HL-60/S4 treated with phorbol 12-myristate 13-acetate at 8.2 ng/mL for 4 days and 3 days (cell line): ENCODE measurements around the gene ZNF226.
"Not testable (repeated sequence)": the region's sequence is repeated elsewhere in the genome, so short reads cannot be mapped to it uniquely, and the experiment has no call there.

ENCODE experiments used
- in situ Hi-C: fragments of 300-500 bp; cut with MboI; formaldehyde crosslinking; loops from 2 replicates; pipeline ENCODE4 v1.15.0; 2022; ENCODE audit warnings: low sequenced_read_pairs

ZNF226 gene

GRCh38 chr19:44164673-44165512 is at the start of gene ZNF226:
Gene ZNF226, plus strand, starts transcription at chr19:44165100. Its CDS starts 4,981 bp downstream, at chr19:44170081.
- in situ Hi-C loops = no loop called here

- in situ Hi-C loops = not testable (repeated sequence)
Measured at GRCh38 chr19:44121162-44121561, 43.7 kb upstream of the ZNF226 start.

- in situ Hi-C loops = no loop called here
Measured at GRCh38 chr19:44131955-44132354, 32.9 kb upstream of the ZNF226 start.

GRCh38 chr19:44141191-44142058 is 23.5 kb upstream of the ZNF226 start, which contains the start of gene ZNF234:
Gene ZNF234, plus strand, starts transcription at chr19:44141554. Its CDS starts 3,079 bp downstream, at chr19:44144633.
- in situ Hi-C loops = no loop called here

DNA sequence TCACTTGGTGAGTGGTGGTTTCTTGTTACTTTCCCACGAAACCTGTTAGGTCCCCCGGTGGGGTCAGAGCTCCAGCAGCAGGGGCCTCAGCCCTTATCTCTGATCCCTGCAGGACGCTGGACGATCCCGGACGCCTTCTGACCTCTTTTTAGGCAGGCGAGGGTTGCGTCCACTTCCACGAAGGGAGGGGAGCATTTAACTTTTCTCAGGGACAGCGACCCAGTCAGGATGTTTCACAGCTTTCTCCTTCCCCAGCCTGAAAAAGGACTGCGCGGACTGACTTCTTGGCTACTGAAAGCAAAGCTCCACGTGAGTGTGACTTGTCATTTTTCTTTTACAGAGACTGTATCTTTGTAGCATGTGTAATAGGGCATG is 22.9 kb upstream of the ZNF226 start:
- in situ Hi-C loops = no loop called here

GRCh38 chr19:44149776-44150175 is 15.1 kb upstream of the ZNF226 start:
- in situ Hi-C loops = no loop called here

GRCh38 chr19:44151491-44151890 is 13.4 kb upstream of the ZNF226 start:
- in situ Hi-C loops = no loop called here

DNA sequence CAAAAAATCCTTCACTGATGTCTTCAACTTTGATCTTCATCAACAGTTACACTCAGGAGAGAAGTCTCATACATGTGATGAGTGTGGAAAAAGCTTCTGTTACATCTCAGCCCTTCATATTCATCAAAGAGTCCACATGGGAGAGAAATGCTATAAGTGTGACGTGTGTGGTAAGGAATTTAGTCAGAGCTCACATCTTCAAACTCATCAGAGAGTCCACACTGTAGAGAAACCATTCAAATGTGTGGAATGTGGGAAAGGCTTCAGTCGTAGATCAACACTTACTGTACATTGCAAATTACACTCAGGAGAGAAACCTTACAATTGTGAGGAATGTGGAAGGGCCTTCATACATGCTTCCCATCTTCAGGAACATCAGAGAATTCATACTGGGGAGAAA is 8.4 kb upstream of the ZNF226 start:
- in situ Hi-C loops = no loop called here

- in situ Hi-C loops = no loop called here
Measured at GRCh38 chr19:44163789-44164188, 1.1 kb upstream of the ZNF226 start.

DNA sequence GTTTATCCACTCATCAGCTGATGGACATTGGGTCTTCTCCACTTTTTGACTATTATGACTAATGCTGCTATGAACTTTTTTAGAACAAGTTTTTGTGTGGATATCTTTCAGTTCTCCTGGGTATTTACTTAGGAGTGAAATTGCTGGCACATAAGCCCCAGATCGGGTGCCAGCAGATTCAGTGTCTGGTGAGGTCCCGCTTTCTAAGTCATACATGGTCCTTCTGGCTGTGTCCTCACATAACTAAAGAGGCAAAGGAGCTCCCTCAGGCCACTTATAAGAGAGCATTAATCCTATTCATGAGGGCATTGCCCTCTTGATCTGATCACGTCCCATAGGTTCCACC is 600 bp upstream of the ZNF226 start:
- in situ Hi-C loops = no loop called here

DNA sequence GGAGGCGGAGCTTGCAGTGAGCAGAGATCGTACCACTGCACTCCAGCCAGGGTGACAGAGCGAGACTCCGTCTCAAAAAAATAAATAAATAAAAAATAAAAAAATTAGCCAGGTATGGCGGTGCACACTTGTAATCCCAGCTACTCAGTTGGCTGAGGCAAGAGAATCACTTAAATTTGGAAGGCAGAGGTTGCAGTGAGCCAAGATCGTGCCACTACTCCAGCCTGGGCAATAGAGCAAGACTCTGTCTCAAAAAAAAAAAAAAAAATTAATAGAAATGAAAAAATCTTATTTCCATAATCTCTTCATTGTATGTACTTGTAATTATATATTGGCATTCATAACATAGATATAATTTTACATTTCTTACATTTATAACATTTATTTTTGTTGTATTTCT is 5.8 kb downstream of the ZNF226 start:
- in situ Hi-C loops = not testable (repeated sequence)

DNA sequence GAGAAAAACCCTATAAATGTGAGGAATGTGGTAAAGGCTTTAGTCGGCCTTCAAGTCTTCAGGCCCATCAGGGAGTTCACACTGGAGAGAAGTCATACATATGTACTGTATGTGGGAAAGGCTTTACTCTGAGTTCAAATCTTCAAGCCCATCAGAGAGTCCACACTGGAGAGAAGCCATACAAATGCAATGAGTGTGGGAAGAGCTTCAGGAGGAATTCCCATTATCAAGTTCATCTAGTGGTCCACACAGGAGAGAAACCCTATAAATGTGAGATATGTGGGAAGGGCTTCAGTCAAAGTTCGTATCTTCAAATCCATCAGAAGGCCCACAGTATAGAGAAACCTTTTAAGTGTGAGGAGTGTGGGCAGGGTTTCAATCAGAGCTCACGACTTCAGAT is 11.7 kb downstream of the ZNF226 start:
- in situ Hi-C loops = no loop called here

- in situ Hi-C loops = no loop called here
Measured at GRCh38 chr19:44180968-44181367, 16.1 kb downstream of the ZNF226 start.

GRCh38 chr19:44182145-44182544 is 17.2 kb downstream of the ZNF226 start:
- in situ Hi-C loops = no loop called here

DNA sequence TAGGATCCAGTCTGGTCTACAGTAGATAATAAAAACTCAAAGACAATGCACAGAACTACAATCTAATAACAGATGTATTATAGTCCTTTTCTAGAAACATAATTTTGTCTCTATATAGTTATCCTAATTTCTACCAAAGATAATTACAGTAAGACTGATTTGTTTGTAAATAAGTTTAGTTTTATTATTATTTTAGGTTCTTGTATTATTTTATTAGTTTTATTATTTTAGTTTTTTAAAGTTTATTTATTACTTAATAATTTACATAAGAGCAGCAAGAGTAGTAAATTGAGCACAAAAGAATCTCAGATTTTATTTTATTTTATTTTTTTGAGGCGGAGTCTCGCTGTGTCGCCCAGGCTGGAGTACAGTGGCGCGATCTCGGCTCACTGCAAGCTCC is 25.1 kb downstream of the ZNF226 start:
- in situ Hi-C loops = no loop called here

GRCh38 chr19:44192127-44192526 is 27.2 kb downstream of the ZNF226 start:
- in situ Hi-C loops = no loop called here

- in situ Hi-C loops = no loop called here
Measured at GRCh38 chr19:44196772-44197171, 31.9 kb downstream of the ZNF226 start.

DNA sequence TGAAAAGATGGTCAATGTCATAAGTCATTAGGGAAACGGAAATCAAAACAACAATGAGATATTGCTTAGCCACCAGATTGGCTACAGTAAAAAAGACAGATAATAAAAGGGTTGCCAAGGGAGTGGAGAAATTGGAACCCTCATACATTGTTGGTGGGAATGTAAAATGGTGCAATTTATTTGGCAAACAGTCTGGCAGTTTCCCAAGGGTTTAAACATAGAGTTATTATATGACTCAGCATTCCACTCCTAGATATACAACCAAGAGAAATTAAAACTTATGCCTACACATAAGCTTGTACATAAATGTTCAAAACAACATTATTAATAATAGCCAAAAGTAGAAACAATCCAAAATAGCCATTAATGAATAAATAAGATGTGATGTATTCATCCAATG is 37.6 kb downstream of the ZNF226 start:
- in situ Hi-C loops = no loop called here

GRCh38 chr19:44202974-44203373 is 38.1 kb downstream of the ZNF226 start:
- in situ Hi-C loops = no loop called here

- in situ Hi-C loops = not testable (repeated sequence)
Measured at GRCh38 chr19:44203877-44204276, 39.0 kb downstream of the ZNF226 start.

GRCh38 chr19:44204772-44205171 is 39.9 kb downstream of the ZNF226 start:
- in situ Hi-C loops = no loop called here
